HepG2 (cell line): ENCODE measurements around the gene ARHGEF1. TPM values are rescaled to one million over a fixed set of nuclear protein-coding genes. Genes with fewer than 3 reads are reported as not detected.
A peak's percentile ranks its signal among the peaks of the same experiment; 100 is the strongest.

Experiments used
- CEBPZ ChIP-seq: IDR thresholded peaks from 2 replicates; pipeline ENCODE4 v1.6.1; 2012; ENCODE audit warnings: low read length, improper control_type of control experiment
- DRAP1 ChIP-seq: IDR thresholded peaks from 2 replicates; pipeline ENCODE4 v1.6.1; 2016; ENCODE audit warnings: missing genetic modification reagents, missing compliant biosample characterization
- FOXA1 ChIP-seq, 2 experiments: fragments of 450-650 bp in 1 of 2; sonication (generic) in 1 of 2; formaldehyde crosslinking in 1 of 2; IDR thresholded peaks; 2 replicates each; pipeline versions ENCODE4 v1.4.0 to v1.6.1; 2016 to 2020; ENCODE audit warnings: missing genetic modification reagents in 1 of 2
- JUNB ChIP-seq: sonication (generic); formaldehyde crosslinking; IDR thresholded peaks from 2 replicates; pipeline ENCODE4 v1.8.0; 2022; ENCODE audit warnings: missing genetic modification reagents, mild to moderate bottlenecking, borderline replicate concordance
- KMT2A ChIP-seq: sonication (generic); formaldehyde crosslinking; IDR thresholded peaks from 2 replicates; pipeline ENCODE4 v1.4.0; 2020; ENCODE audit warnings: missing genetic modification reagents
- MAF1 ChIP-seq: sonication (generic); formaldehyde crosslinking; IDR thresholded peaks from 2 replicates; pipeline ENCODE4 v1.5.0; 2020; ENCODE audit warnings: missing genetic modification reagents, borderline replicate concordance
- NRL ChIP-seq: sonication (generic); formaldehyde crosslinking; IDR thresholded peaks from 2 replicates; pipeline ENCODE4 v1.5.0; 2020; ENCODE audit warnings: missing genetic modification reagents, mild to moderate bottlenecking, moderate library complexity, borderline replicate concordance
- PITX1 ChIP-seq: sonication (generic); formaldehyde crosslinking; IDR thresholded peaks from 2 replicates; pipeline ENCODE4 v1.5.1; 2020; ENCODE audit warnings: mild to moderate bottlenecking, missing genetic modification reagents
- TP53 ChIP-seq: sonication (generic); formaldehyde crosslinking; conservative IDR thresholded peaks from 2 replicates; pipeline ENCODE4 v1.4.0; 2020; ENCODE audit warnings: missing genetic modification reagents
- ZBTB46 ChIP-seq: sonication (generic); formaldehyde crosslinking; IDR thresholded peaks from 2 replicates; pipeline ENCODE4 v1.4.0; 2020; ENCODE audit warnings: mild to moderate bottlenecking, missing genetic modification reagents, borderline replicate concordance
- ZNF44 ChIP-seq: sonication (generic); formaldehyde crosslinking; IDR thresholded peaks from 2 replicates; pipeline ENCODE4 v1.5.1; 2020; ENCODE audit warnings: mild to moderate bottlenecking, missing genetic modification reagents
- ZNF574 ChIP-seq: sonication (generic); formaldehyde crosslinking; IDR thresholded peaks from 2 replicates; pipeline ENCODE4 v1.4.0; 2020; ENCODE audit warnings: missing genetic modification reagents
- ZNF687 ChIP-seq: sonication (generic); formaldehyde crosslinking; IDR thresholded peaks from 2 replicates; pipeline ENCODE4 v1.5.1; 2020; ENCODE audit warnings: mild to moderate bottlenecking, missing genetic modification reagents, moderate library complexity
- ZSCAN29 ChIP-seq: sonication (generic); formaldehyde crosslinking; conservative IDR thresholded peaks from 2 replicates; pipeline ENCODE4 v1.4.0; 2020; ENCODE audit warnings: mild to moderate bottlenecking, missing genetic modification reagents
- ZSCAN30 ChIP-seq: sonication (generic); formaldehyde crosslinking; IDR thresholded peaks from 2 replicates; pipeline ENCODE4 v1.5.0; 2020; ENCODE audit warnings: mild to moderate bottlenecking, missing genetic modification reagents
- polyA plus RNA-seq, 8 experiments: library from polyadenylated mRNA; depleted of rRNA in 3 of 8; stranded (reverse) in 7 of 8; unstranded in 1 of 8; fragments of >200 nt; fragmentation: Illumina TruSeq in 4 of 8; extraction: Trizol in 4 of 8; gene quantifications; 2 replicates each; pipeline versions ENCODE4 v1.2.1 to v1.2.3, GENCODE V29; 2011 to 2016; ENCODE audit warnings: low read depth in 4 of 8, missing spikeins in 1 of 8, mixed read lengths in 1 of 8; ENCODE audit not compliant: insufficient read depth in 1 of 8
- total RNA-seq, 5 experiments: library from RNA; depleted of rRNA; stranded (reverse); fragments of >200 nt; fragmentation: Illumina TruSeq; extraction: Trizol; gene quantifications; 2 replicates each; pipeline ENCODE4 v1.2.3, GENCODE V29; 2016; ENCODE audit warnings: low read depth in 1 of 5

The ARHGEF1 gene
- total and polyA plus RNA-seq, 2 of the 13 experiments (the other 11 are each of a cell fraction or from before 2014, with no cell fraction given) = 33.7 to 34.7 TPM

GRCh38 chr19:41859618-41860418 is 23.2 kb upstream of the ARHGEF1 start, which contains the start of gene RPS19 (continued):
- TF ChIP-seq CEBPZ = no peak
- TF ChIP-seq DRAP1 (CRISPR knock-in tag) = peak; percentile 94
- peak; percentile 95; the same call in 1 of the 2 replicates for TF ChIP-seq TP53 (CRISPR knock-in tag)
- TF ChIP-seq MAF1 (CRISPR knock-in tag) = 0 out of 2 replicates have a peak, but pooled peaks have one; percentile 27
- TF ChIP-seq ZSCAN29 (CRISPR knock-in tag) = no peak
- TF ChIP-seq NRL = no peak
- TF ChIP-seq KMT2A = peak; percentile 48
- TF ChIP-seq ZNF574 (CRISPR knock-in tag) = peak; percentile 98
- TF ChIP-seq JUNB (CRISPR knock-in tag) = no peak
- TF ChIP-seq PITX1 (CRISPR knock-in tag) = peak; percentile 68
- peak; percentile 66 for TF ChIP-seq ZNF687 (CRISPR knock-in tag)
- TF ChIP-seq ZSCAN30 (CRISPR knock-in tag) = no peak
- no peak for TF ChIP-seq FOXA1 (IDR thresholded peaks at IDR 0.05)
- no peak for TF ChIP-seq FOXA1 (CRISPR knock-in tag; IDR thresholded peaks at IDR 0.05)
- TF ChIP-seq ZBTB46 (CRISPR knock-in tag) = no peak
- no peak for TF ChIP-seq ZNF44 (CRISPR knock-in tag)
